AG09309 (cell line): ENCODE data around the gene ZNF740.

Experiments
- DNase-seq: peaks from one replicate; pipeline ENCODE4 v3.0.0-alpha.2; 2010; ENCODE audit warnings: low read depth
- H3K4me3 ChIP-seq: 2 replicates; pipeline ENCODE4 v1.5.1; 2011; ENCODE audit warnings: mild to moderate bottlenecking, low read depth, low read length, moderate library complexity; ENCODE audit not compliant: control insufficient read depth
- TF ChIP-seq, protein P1 (sequence below): IDR thresholded peaks from 2 replicates; pipeline ENCODE4 v1.5.1; 2011; ENCODE audit warnings: mild to moderate bottlenecking, low read depth, low read length, inconsistent platforms; ENCODE audit not compliant: insufficient read depth, control insufficient read depth; ENCODE audit errors: missing control alignments

Gene ZNF740

DNA sequence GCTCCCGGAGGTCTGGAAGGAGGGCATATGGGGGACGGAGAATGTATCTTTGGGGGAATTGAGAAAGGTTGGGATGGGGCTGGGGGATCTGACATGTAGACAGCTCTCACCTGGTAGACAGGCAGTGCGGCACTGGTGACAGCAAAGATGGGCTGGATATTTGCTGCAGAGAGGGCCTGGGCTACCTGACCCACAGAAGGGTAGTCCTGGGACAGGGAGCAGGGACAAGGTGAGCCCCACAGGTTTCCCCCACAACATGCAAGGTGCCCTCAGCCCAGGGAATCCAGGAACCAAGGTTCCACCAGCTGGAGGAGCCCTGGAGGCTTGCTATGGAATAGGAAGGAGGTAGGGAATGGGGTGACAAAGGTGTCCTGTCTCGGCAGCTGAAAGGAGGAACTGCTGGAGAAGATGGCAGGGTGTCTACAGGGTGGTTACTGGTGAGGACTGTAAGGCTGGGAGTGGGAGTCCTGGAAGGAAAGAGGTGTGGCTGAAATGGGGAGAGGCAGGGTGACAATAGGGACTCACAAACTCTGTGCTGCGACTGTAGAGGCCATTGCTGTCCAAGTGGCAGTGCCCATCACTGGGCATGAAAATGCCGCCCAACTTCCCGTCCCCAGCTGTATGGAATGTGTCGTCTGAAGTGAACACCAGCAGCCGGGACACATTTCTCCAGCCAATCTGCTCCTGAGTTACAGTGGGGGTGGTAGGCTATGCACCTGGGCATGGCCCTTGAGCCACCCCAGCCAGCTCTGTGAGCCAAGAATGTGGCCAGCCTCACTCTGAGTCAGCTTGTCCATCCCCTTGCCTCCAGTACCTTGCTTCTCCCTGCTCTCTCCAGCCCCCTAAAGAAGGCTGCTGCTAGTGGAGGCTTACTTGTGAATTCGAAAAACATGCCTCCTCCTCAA, 15.2 kb downstream of the ZNF740 start:
- no peak for DNase-seq
- no peak overlapping the region for H3K4me3 ChIP-seq
- TF ChIP-seq, protein P1, sequence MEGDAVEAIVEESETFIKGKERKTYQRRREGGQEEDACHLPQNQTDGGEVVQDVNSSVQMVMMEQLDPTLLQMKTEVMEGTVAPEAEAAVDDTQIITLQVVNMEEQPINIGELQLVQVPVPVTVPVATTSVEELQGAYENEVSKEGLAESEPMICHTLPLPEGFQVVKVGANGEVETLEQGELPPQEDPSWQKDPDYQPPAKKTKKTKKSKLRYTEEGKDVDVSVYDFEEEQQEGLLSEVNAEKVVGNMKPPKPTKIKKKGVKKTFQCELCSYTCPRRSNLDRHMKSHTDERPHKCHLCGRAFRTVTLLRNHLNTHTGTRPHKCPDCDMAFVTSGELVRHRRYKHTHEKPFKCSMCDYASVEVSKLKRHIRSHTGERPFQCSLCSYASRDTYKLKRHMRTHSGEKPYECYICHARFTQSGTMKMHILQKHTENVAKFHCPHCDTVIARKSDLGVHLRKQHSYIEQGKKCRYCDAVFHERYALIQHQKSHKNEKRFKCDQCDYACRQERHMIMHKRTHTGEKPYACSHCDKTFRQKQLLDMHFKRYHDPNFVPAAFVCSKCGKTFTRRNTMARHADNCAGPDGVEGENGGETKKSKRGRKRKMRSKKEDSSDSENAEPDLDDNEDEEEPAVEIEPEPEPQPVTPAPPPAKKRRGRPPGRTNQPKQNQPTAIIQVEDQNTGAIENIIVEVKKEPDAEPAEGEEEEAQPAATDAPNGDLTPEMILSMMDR, result no peak

DNA sequence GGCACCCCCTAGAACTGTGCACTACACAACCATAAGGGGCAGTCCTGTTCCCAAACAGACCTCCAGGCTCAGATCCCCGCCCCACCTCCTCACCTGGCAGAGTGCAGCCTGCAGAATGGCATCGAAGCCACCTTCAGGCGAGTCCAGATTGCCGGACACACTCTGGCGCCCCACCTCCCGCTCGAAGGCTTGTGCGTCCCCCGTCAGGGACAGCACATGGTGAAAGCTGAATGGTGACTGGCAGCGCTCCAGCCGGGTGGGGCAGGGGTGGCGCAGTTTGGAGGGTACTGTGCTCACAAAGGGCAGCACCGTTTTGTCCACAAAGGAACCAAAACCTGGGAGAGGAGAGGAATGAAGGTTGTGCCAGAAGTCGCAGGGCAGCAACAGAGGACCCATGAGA, 16.0 kb downstream of the ZNF740 start:
- TF ChIP-seq, protein P1, result no peak
- no peak overlapping the region for H3K4me3 ChIP-seq
- DNase-seq, result no peak

GRCh38 chr12:53197011-53197640, 16.6 kb downstream of the ZNF740 start:
- TF ChIP-seq, protein P1, result no peak
- DNase-seq, result no peak
- H3K4me3 ChIP-seq, result no peak overlapping the region

GRCh38 chr12:53198486-53199110, 18.1 kb downstream of the ZNF740 start:
- TF ChIP-seq, protein P1, result no peak
- no peak for DNase-seq
- no peak overlapping the region for H3K4me3 ChIP-seq

GRCh38 chr12:53199700-53200099, 19.2 kb downstream of the ZNF740 start:
- TF ChIP-seq, protein P1, result no peak
- DNase-seq, result no peak
- no peak overlapping the region for H3K4me3 ChIP-seq

DNA sequence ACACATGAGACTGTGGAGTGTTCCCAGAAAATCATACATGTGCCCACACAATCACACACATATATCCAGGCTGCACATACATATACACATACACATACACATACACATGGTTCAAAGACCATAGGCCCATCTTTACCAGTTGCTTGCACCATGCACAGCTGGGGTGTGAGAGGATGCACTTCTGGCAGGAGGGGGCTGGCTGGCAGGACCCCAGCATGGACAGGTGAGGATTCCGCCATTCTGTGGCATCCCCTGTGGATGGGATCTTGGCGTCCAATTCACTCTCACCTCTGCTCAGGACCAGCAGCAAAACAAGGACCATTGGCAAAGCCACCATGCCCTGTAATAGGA, 19.6 kb downstream of the ZNF740 start:
- DNase-seq, result no peak
- H3K4me3 ChIP-seq, result no peak overlapping the region
- TF ChIP-seq, protein P1, result no peak
